SKM-1 treated with dmso at 0.1 percent for 144 hours (cell line): ENCODE data around the gene ZEB2.

ENCODE experiments used
- DNase-seq: peaks from one replicate; lab custom pipeline; 2025; ENCODE audit not compliant: unreplicated experiment; lab: John Stamatoyannopoulos, UW

ZEB2 gene

GRCh38 chr2:144361742-144362141 is 158.2 kb downstream of the ZEB2 start:
- no peak for DNase-seq

GRCh38 chr2:144359684-144360083 is 160.2 kb downstream of the ZEB2 start:
- no peak for DNase-seq

- no peak for DNase-seq
Observed at GRCh38 chr2:144358979-144359541, 160.9 kb downstream of the ZEB2 start.

- no peak for DNase-seq
Observed at GRCh38 chr2:144358374-144358964, 161.4 kb downstream of the ZEB2 start.

GRCh38 chr2:144357623-144358373 is 162.1 kb downstream of the ZEB2 start:
- no peak for DNase-seq

- DNase-seq: no peak
Observed at GRCh38 chr2:144356402-144356801, 163.5 kb downstream of the ZEB2 start.

- no peak for DNase-seq
Observed at GRCh38 chr2:144354953-144355352, 165.0 kb downstream of the ZEB2 start.

GRCh38 chr2:144351687-144352086 is 168.2 kb downstream of the ZEB2 start:
- no peak for DNase-seq

- no peak for DNase-seq
Observed at GRCh38 chr2:144350151-144350802, 169.6 kb downstream of the ZEB2 start.

GRCh38 chr2:144349674-144350073 is 170.2 kb downstream of the ZEB2 start:
- no peak for DNase-seq

- DNase-seq: no peak
Observed at GRCh38 chr2:144348846-144349245, 171.1 kb downstream of the ZEB2 start.

GRCh38 chr2:144346229-144346628 is 173.7 kb downstream of the ZEB2 start:
- DNase-seq: no peak

- DNase-seq: no peak
Observed at GRCh38 chr2:144343145-144343544, 176.8 kb downstream of the ZEB2 start.

GRCh38 chr2:144341538-144341937 is 178.4 kb downstream of the ZEB2 start:
- DNase-seq: no peak

GRCh38 chr2:144339048-144339447 is 180.9 kb downstream of the ZEB2 start:
- no peak for DNase-seq

GRCh38 chr2:144334551-144334950 is 185.4 kb downstream of the ZEB2 start:
- no peak for DNase-seq
